Tibial nerve (tissue), 4 donors: ENCODE results near the gene ZNF136. TPM values are rescaled to one million over a fixed set of nuclear protein-coding genes. Genes with fewer than 3 reads are reported as not detected.

ENCODE experiments used
- DNase-seq, 2 donors: peaks; one replicate each; pipeline ENCODE4 v3.0.0-alpha.2; 2019; ENCODE audit warnings: low spot score in 2 of 2
- H3K27ac ChIP-seq, 4 donors: fragments of 200-600 bp; sonication (generic) in 3 of 4; one replicate each; pipeline ENCODE4 v1.5.1; 2017 to 2019; ENCODE audit warnings: mild to moderate bottlenecking in 1 of 4
- H3K27me3 ChIP-seq, 2 donors: fragments of 200-600 bp; sonication (generic) in 1 of 2; one replicate each; pipeline versions ENCODE4 v1.5.1 to v1.6.0; 2017 to 2019
- H3K36me3 ChIP-seq, 3 donors: fragments of 200-600 bp; sonication (generic); one replicate each; pipeline ENCODE4 v1.5.1; 2018 to 2019
- H3K4me1 ChIP-seq, 4 donors: fragments of 200-600 bp; sonication (generic) in 3 of 4; one replicate each; pipeline ENCODE4 v1.5.1; 2017 to 2019
- H3K4me3 ChIP-seq, 4 donors: fragments of 200-600 bp; sonication (generic) in 3 of 4; one replicate each; pipeline ENCODE4 v1.5.1; 2017 to 2019; ENCODE audit warnings: mild to moderate bottlenecking in 1 of 4, moderate library complexity in 1 of 4
- H3K9me3 ChIP-seq, 4 donors: fragments of 200-600 bp; sonication (generic) in 3 of 4; one replicate each; pipeline ENCODE4 v1.5.1; 2017 to 2019
- CTCF ChIP-seq, 5 experiments: fragments of 200-600 bp in 3 of 5; fragments of 450-650 bp in 2 of 5; sonication (generic) in 3 of 5; IDR thresholded peaks; one replicate each; pipeline ENCODE4 v1.5.1; 2016 to 2019; ENCODE audit warnings: antibody characterized with exemption in 5 of 5, mild to moderate bottlenecking in 3 of 5, moderate library complexity in 2 of 5
- EP300 ChIP-seq, 2 donors: sonication (generic); formaldehyde crosslinking; IDR thresholded peaks; one replicate each; pipeline ENCODE4 v1.6.1; 2017; ENCODE audit warnings: antibody characterized with exemption in 2 of 2, mild to moderate bottlenecking in 1 of 2
- POLR2A ChIP-seq, 2 donors: fragments of 450-650 bp; IDR thresholded peaks; one replicate each; pipeline ENCODE4 v1.6.1; 2017; ENCODE audit warnings: antibody characterized with exemption in 2 of 2, mild to moderate bottlenecking in 2 of 2, moderate library complexity in 2 of 2
- WGBS, 2 donors: methylation state at CpG; one replicate each; pipeline ENCODE4 v1.1.5; 2018; 5-methylcytosine and 5-hydroxymethylcytosine counted together
- total RNA-seq, 4 donors: library from RNA; depleted of rRNA; stranded (reverse); fragments of >200 nt; gene quantifications; one replicate each; pipeline ENCODE4 v1.1.0, GENCODE V29; 2016

Gene ZNF136
- total RNA-seq, 4 donors from 2014 or later = 5.1 to 25.8 (median 13.4) TPM

GRCh38 chr19:12229990-12230389, 67.1 kb downstream of the ZNF136 start:
- H3K27me3 ChIP-seq = no peaks in the 10 kb centered on the region
- WGBS, 2 donors = 91 to 94% methylated on average over 3 of the region's 3 CpGs
- no peak overlapping the region for H3K4me3 ChIP-seq
- DNase-seq = no peak
- H3K9me3 ChIP-seq = peaks cover 0 to 55% (median 2%) of the 10 kb centered on the region in 4 donors
- H3K36me3 ChIP-seq = peaks cover 0 to 88% (median 0%) of the 10 kb centered on the region in 3 donors
- no peaks in the 10 kb centered on the region for H3K4me1 ChIP-seq
- TF ChIP-seq EP300 (IDR thresholded peaks at IDR 0.05) = no peak
- no peak for TF ChIP-seq POLR2A (IDR thresholded peaks at IDR 0.05)
- TF ChIP-seq CTCF (IDR thresholded peaks at IDR 0.05) = no peak
- no peak overlapping the region for H3K27ac ChIP-seq

- Histone ChIP-seq H3K27me3 (no peaks in the 10 kb centered on the region), H3K9me3 (peaks cover 0 to 48% (median 0%) of the 10 kb centered on the region in 4 donors), H3K36me3 (peaks cover 0 to 88% (median 0%) of the 10 kb centered on the region in 3 donors), H3K27ac (no peak overlapping the region), H3K4me1 (no peaks in the 10 kb centered on the region), H3K4me3 (no peak overlapping the region)
- TF ChIP-seq POLR2A (IDR thresholded peaks at IDR 0.05) = no peak
- TF ChIP-seq EP300 (IDR thresholded peaks at IDR 0.05) = no peak
- no peak for TF ChIP-seq CTCF (IDR thresholded peaks at IDR 0.05)
- 87 to 92% methylated on average over 6 of the region's 6 CpGs for WGBS, 2 donors
- DNase-seq = no peak
Observed at GRCh38 chr19:12230751-12231733, 68.1 kb downstream of the ZNF136 start.

- WGBS, 2 donors = 73 to 81% methylated on average over 3 of the region's 3 CpGs
- H3K9me3 ChIP-seq = peaks cover 0 to 41% (median 0%) of the 10 kb centered on the region in 4 donors
- no peaks in the 10 kb centered on the region for H3K27me3 ChIP-seq
- DNase-seq = no peak
- TF ChIP-seq CTCF (IDR thresholded peaks at IDR 0.05) (no peak), POLR2A (IDR thresholded peaks at IDR 0.05) (no peak), EP300 (IDR thresholded peaks at IDR 0.05) (no peak)
- H3K4me3 ChIP-seq = no peak overlapping the region
- H3K4me1 ChIP-seq = no peaks in the 10 kb centered on the region
- H3K27ac ChIP-seq = no peak overlapping the region
- peaks cover 0 to 88% (median 4%) of the 10 kb centered on the region in 3 donors for H3K36me3 ChIP-seq
Observed at GRCh38 chr19:12232961-12233360, 70.1 kb downstream of the ZNF136 start.

GRCh38 chr19:12237143-12237839, 74.4 kb downstream of the ZNF136 start:
- H3K36me3 ChIP-seq = peaks cover 0 to 94% (median 4%) of the 10 kb centered on the region in 3 donors
- H3K4me1 ChIP-seq = no peaks in the 10 kb centered on the region
- H3K27me3 ChIP-seq = no peaks in the 10 kb centered on the region
- H3K4me3 ChIP-seq = no peak overlapping the region
- no peak for TF ChIP-seq POLR2A (IDR thresholded peaks at IDR 0.05)
- WGBS, 2 donors = 97 to 99% methylated on average over 33 to 35 of the region's 37 CpGs
- no peak for DNase-seq
- H3K27ac ChIP-seq = no peak overlapping the region
- peaks cover 0 to 32% (median 1%) of the 10 kb centered on the region in 4 donors for H3K9me3 ChIP-seq

Other genes with a start within 250 kb of the ZNF136 start
- 10 to 100 TPM; 14.9 to 18.6 (median 17.7) TPM for gene ZNF700, start 238.0 kb upstream of the ZNF136 start, total RNA-seq
- gene ZNF763, start 198.1 kb upstream of the ZNF136 start, total RNA-seq = 10 to 100 TPM in 2 of 4 donors, 1 to 10 TPM in 2; 8.2 to 19.0 (median 11.6) TPM
- 1 to 10 TPM; 4.5 to 8.0 (median 5.4) TPM for gene ZNF433, start 127.4 kb upstream of the ZNF136 start, total RNA-seq
- gene ZNF878, start 110.1 kb upstream of the ZNF136 start, total RNA-seq = under 1 TPM in 2 of 4 donors, not detected in 2; 0.59 to 0.66 TPM
- 10 to 100 TPM in 3 of 4 donors, 1 to 10 TPM in 1; 9.3 to 16.5 (median 13.7) TPM for gene ZNF844, start 98.4 kb upstream of the ZNF136 start, total RNA-seq
- gene ZNF20, start 22.7 kb upstream of the ZNF136 start, total RNA-seq = 10 to 100 TPM in 1 of 4 donors, 1 to 10 TPM in 3; 1.2 to 10.4 (median 5.1) TPM
- 10 to 100 TPM in 2 of 4 donors, 1 to 10 TPM in 2; 5.0 to 11.6 (median 9.1) TPM for gene ZNF625, start 6.4 kb upstream of the ZNF136 start, total RNA-seq
- 10 to 100 TPM; 11.8 to 16.7 (median 13.4) TPM for gene ZNF44, start 131.8 kb downstream of the ZNF136 start, total RNA-seq
- 10 to 100 TPM in 1 of 4 donors, 1 to 10 TPM in 3; 2.1 to 14.2 (median 4.1) TPM for gene ZNF563, start 170.5 kb downstream of the ZNF136 start, total RNA-seq
- 1 to 10 TPM; 3.6 to 4.3 (median 4.1) TPM for gene ZNF442, start 202.6 kb downstream of the ZNF136 start, total RNA-seq
- 1 to 10 TPM; 3.3 to 6.8 (median 4.4) TPM for gene ZNF799, start 238.2 kb downstream of the ZNF136 start, total RNA-seq